ENCODE measurements around the gene WDR59. TPM values are rescaled to one million over a fixed set of nuclear protein-coding genes. Genes with fewer than 3 reads are reported as not detected.
"Not testable (repeated sequence)": the region's sequence is repeated elsewhere in the genome, so short reads cannot be mapped to it uniquely, and the experiment has no call there.

The WDR59 gene
- total and polyA plus RNA-seq, 2 donors = 23.3 to 55.9 TPM

DNA sequence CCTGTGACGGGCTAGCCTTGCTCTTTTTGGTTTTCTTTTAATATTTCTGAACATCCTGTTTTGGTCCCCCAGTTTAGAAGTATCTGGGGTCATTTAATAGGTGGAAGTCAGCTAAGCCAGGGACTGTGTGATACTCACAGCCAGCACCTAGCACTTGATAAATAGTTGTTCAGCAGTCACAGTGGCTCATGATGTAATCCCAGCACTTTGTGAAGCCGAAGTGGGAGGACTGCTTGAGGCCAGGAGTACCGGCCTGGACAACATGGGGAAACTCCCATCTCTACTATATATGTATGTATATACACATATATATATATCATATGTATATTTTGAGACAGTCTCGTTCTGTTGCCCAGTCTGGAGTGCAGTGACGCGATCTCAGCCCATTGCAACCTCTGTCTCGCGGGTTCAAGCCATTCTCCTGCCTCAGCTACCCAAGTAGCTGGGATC lies 12.1 kb upstream of the WDR59 start:
- H3K4me1 ChIP-seq (ENCODE audit: control insufficient read depth in 2 of 2, insufficient read depth in 2 of 2, low read length in 2 of 2) = peaks cover 6 to 19% of the 10 kb centered on the region in 2 donors
- peaks cover 0 to 2% of the 10 kb centered on the region in 2 donors for H3K36me3 ChIP-seq (ENCODE audit: control insufficient read depth in 2 of 2, insufficient read depth in 2 of 2, low read length in 1 of 2)
- H3K9me3 ChIP-seq (ENCODE audit: control insufficient read depth in 2 of 2, insufficient read depth in 1 of 2, low read length in 1 of 2) = no peaks in the 10 kb centered on the region
- H3K4me3 ChIP-seq (ENCODE audit: low read length in 2 of 2) = no peak overlapping the region
- DNase-seq (ENCODE audit: low read depth in 6 of 9, low spot score in 9 of 9) = no peak
- H3K27me3 ChIP-seq (ENCODE audit: control insufficient read depth in 2 of 2, insufficient read depth in 1 of 2, low read length in 1 of 2) = no peaks in the 10 kb centered on the region
- no peak overlapping the region for H3K27ac ChIP-seq (ENCODE audit: low read depth in 1 of 2, low read length in 1 of 2)
- WGBS = 96% methylated on average over 8 of the region's 8 CpGs

DNA sequence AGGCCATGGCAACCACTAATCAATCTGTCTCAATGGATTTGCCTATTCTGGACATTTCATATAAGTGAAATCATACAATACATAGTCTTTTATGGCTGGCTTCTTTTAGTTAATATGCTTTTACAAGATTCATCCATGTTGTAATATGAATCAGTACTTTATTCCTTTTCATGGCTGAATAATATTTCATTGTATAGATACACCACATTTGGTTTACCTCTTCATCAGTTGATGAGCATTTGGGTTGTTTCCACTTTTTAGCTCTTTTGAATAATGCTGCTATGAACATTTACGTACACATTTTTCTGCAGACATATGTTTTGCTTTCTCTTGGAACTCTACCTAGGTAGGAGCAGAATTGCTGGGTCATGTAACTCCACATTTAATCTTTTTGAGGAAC lies 11.1 kb upstream of the WDR59 start:
- no peak for DNase-seq (ENCODE audit: low read depth in 6 of 9, low spot score in 9 of 9)
- WGBS = 98% methylated on average over 1 of the region's 1 CpG
- Histone ChIP-seq H3K4me1 (ENCODE audit: control insufficient read depth in 2 of 2, insufficient read depth in 2 of 2, low read length in 2 of 2) (peaks cover 0 to 13% of the 10 kb centered on the region in 2 donors), H3K36me3 (ENCODE audit: control insufficient read depth in 2 of 2, insufficient read depth in 2 of 2, low read length in 1 of 2) (no peaks in the 10 kb centered on the region), H3K4me3 (ENCODE audit: low read length in 2 of 2) (no peak overlapping the region), H3K27ac (ENCODE audit: low read depth in 1 of 2, low read length in 1 of 2) (no peak overlapping the region), H3K27me3 (ENCODE audit: control insufficient read depth in 2 of 2, insufficient read depth in 1 of 2, low read length in 1 of 2) (no peaks in the 10 kb centered on the region), H3K9me3 (ENCODE audit: control insufficient read depth in 2 of 2, insufficient read depth in 1 of 2, low read length in 1 of 2) (no peaks in the 10 kb centered on the region)

DNA sequence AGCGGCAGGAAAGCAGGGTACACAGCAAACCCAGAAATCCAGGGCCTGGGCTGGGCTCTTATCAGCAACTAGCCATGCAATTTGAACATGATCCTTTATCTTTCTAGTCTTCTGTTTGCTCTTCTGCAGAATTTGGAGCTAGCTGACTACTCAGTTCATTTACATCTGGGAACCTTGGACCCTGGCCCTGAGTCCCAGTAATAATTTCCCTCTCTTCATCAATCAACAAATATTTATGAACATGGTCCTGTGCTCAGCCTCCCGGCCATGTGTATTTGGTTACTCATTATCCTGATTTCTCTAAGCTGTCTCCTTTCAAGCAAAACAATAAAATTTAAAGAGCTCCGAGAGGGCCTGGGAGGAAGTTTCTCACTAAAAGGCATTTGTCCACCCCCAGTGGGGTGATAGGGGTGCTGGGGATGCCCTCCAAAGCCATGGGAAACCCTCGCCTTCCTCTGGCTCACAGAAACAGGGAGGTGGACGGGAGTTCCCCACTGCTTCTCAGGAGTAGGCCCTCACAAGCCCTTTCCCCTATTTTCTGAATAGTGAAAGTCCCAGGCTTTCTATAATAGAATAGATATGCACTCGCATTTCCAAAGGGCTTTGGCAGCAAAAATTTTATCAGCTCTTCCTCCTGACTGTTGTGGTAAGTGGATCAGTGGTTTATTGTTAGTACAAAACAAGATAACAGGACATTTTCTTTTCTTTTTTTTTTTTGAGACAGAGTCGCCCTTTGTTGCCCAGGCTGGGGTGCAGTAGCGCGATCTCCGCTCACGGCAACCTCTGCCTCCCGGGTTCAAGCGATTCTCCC lies 6.9 kb upstream of the WDR59 start:
- no peaks in the 10 kb centered on the region for H3K27me3 ChIP-seq (ENCODE audit: control insufficient read depth in 2 of 2, insufficient read depth in 1 of 2, low read length in 1 of 2)
- peaks cover 0 to 3% of the 10 kb centered on the region in 2 donors for H3K4me1 ChIP-seq (ENCODE audit: control insufficient read depth in 2 of 2, insufficient read depth in 2 of 2, low read length in 2 of 2)
- H3K9me3 ChIP-seq (ENCODE audit: control insufficient read depth in 2 of 2, insufficient read depth in 1 of 2, low read length in 1 of 2) = no peaks in the 10 kb centered on the region
- DNase-seq (ENCODE audit: low read depth in 6 of 9, low spot score in 9 of 9) = no peak
- H3K36me3 ChIP-seq (ENCODE audit: control insufficient read depth in 2 of 2, insufficient read depth in 2 of 2, low read length in 1 of 2) = no peaks in the 10 kb centered on the region
- 88% methylated on average over 13 of the region's 13 CpGs for WGBS
- H3K27ac ChIP-seq (ENCODE audit: low read depth in 1 of 2, low read length in 1 of 2) = peak overlapping the region in 1 of 2 donors; percentile 18
- H3K4me3 ChIP-seq (ENCODE audit: low read length in 2 of 2) = no peak overlapping the region

DNA sequence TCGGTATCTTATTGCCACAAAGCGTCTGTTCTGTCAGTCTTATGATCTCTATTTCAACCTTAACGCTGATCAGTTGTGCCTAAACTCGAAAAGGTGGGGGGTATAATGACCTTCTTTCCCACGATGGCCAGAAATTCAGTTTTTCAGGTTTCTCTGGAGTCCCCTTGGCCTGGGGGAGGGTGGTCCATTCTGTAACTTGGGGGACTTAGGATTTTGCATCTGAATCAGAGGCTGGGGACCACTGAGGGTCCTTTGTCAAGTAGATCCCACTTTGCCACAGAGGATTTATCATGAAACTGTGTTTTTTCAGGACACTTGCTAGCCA lies 6.3 kb upstream of the WDR59 start:
- Histone ChIP-seq H3K4me1 (ENCODE audit: control insufficient read depth in 2 of 2, insufficient read depth in 2 of 2, low read length in 2 of 2) (peaks cover 0 to 3% of the 10 kb centered on the region in 2 donors), H3K4me3 (ENCODE audit: low read length in 2 of 2) (no peak overlapping the region), H3K36me3 (ENCODE audit: control insufficient read depth in 2 of 2, insufficient read depth in 2 of 2, low read length in 1 of 2) (no peaks in the 10 kb centered on the region), H3K27me3 (ENCODE audit: control insufficient read depth in 2 of 2, insufficient read depth in 1 of 2, low read length in 1 of 2) (no peaks in the 10 kb centered on the region), H3K27ac (ENCODE audit: low read depth in 1 of 2, low read length in 1 of 2) (no peak overlapping the region), H3K9me3 (ENCODE audit: control insufficient read depth in 2 of 2, insufficient read depth in 1 of 2, low read length in 1 of 2) (no peaks in the 10 kb centered on the region)
- DNase-seq (ENCODE audit: low read depth in 6 of 9, low spot score in 9 of 9) = no peak
- WGBS = 97% methylated on average over 5 of the region's 5 CpGs

DNA sequence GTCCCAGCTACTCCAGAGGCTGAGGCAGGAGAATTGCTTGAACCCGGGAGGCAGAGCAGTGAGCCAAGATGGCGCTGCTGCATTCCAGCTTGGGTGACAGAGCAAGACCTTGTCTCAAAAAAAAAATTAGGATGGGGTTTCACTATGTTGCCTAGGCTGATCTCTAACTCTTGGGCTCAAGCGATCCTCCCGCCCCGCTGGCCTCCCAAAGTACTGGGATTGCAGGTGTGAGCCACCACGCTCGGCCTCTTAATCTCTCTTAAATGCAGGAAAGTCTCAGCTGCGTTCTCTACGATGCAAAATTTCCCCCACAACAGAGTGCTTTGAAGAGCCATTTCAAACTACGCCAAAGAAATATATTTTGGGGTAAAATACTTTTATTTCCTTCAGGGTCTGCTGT lies 5.9 kb upstream of the WDR59 start:
- peaks cover 0 to 3% of the 10 kb centered on the region in 2 donors for H3K4me1 ChIP-seq (ENCODE audit: control insufficient read depth in 2 of 2, insufficient read depth in 2 of 2, low read length in 2 of 2)
- 97% methylated on average over 10 of the region's 10 CpGs for WGBS
- no peak for DNase-seq (ENCODE audit: low read depth in 6 of 9, low spot score in 9 of 9)
- no peaks in the 10 kb centered on the region for H3K36me3 ChIP-seq (ENCODE audit: control insufficient read depth in 2 of 2, insufficient read depth in 2 of 2, low read length in 1 of 2)
- no peaks in the 10 kb centered on the region for H3K9me3 ChIP-seq (ENCODE audit: control insufficient read depth in 2 of 2, insufficient read depth in 1 of 2, low read length in 1 of 2)
- no peak overlapping the region for H3K27ac ChIP-seq (ENCODE audit: low read depth in 1 of 2, low read length in 1 of 2)
- no peaks in the 10 kb centered on the region for H3K27me3 ChIP-seq (ENCODE audit: control insufficient read depth in 2 of 2, insufficient read depth in 1 of 2, low read length in 1 of 2)
- no peak overlapping the region for H3K4me3 ChIP-seq (ENCODE audit: low read length in 2 of 2)

DNA sequence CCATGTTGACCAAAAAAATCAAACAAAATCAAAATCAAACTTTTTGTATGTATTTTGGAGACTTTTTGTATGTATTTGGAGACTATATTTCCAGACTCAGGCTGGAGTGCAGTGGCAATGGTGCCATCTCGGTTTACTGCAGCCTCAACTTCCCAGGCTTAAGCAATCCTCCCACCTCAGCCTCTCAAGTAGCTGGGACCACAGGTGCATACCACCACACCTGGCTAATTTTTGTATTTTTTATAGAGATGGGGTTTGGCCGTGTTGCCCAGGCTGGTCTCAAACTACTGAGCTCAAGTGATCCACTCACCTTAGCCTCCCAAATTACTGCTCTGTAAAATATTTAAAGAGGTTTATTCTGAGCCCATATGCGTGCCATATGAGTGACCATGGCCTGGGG lies 4.9 kb upstream of the WDR59 start:
- not testable (repeated sequence) for H3K36me3 ChIP-seq (ENCODE audit: control insufficient read depth in 2 of 2, insufficient read depth in 2 of 2, low read length in 1 of 2)
- 96% methylated on average over 3 of the region's 3 CpGs for WGBS

DNA sequence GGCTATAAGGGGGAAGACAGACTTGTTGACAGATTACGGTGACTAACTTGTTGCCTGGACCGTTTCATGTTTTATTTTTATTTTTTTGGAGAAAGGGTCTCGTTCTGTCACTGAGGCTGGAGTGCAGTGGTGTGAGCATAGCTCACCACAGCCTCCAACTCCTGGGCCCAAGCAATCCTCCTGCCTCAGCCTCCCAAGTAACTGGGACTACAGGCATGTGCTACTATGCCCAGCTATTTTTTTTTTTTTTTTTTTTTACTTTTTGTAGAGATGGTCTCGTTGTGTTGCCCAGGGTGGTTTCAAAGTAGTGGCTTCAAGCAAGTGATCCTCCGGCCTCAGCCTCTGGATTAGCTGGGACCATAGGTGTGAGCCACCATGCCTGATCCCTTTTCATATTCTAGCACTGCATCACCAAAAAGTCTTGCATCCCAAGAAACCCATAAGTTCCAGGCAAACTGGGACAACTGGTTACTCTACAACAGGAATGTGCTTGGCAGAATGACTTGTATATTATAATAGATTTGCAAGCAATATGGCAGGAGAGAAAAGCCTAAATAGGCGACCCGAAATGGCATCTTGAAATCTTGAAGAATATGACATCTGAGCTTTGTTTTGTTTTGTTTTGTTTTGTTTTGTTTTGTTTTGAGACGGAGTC lies 2.2 kb upstream of the WDR59 start:
- H3K9me3 ChIP-seq (ENCODE audit: control insufficient read depth in 2 of 2, insufficient read depth in 1 of 2, low read length in 1 of 2) = no peaks in the 10 kb centered on the region
- H3K27me3 ChIP-seq (ENCODE audit: control insufficient read depth in 2 of 2, insufficient read depth in 1 of 2, low read length in 1 of 2) = no peaks in the 10 kb centered on the region
- H3K27ac ChIP-seq (ENCODE audit: low read depth in 1 of 2, low read length in 1 of 2) = no peak overlapping the region
- DNase-seq (ENCODE audit: low read depth in 6 of 9, low spot score in 9 of 9) = no peak
- 99% methylated on average over 8 of the region's 8 CpGs for WGBS
- peaks cover 6 to 18% of the 10 kb centered on the region in 2 donors for H3K4me1 ChIP-seq (ENCODE audit: control insufficient read depth in 2 of 2, insufficient read depth in 2 of 2, low read length in 2 of 2)
- no peaks in the 10 kb centered on the region for H3K36me3 ChIP-seq (ENCODE audit: control insufficient read depth in 2 of 2, insufficient read depth in 2 of 2, low read length in 1 of 2)
- no peak overlapping the region for H3K4me3 ChIP-seq (ENCODE audit: low read length in 2 of 2)

More for the DNA sequence above, 4.9 kb upstream of the WDR59 start:
- DNase-seq (ENCODE audit: low read depth in 6 of 9, low spot score in 9 of 9); H3K4me3 ChIP-seq (ENCODE audit: low read length in 2 of 2); H3K9me3 ChIP-seq (ENCODE audit: control insufficient read depth in 2 of 2, insufficient read depth in 1 of 2, low read length in 1 of 2); H3K27me3 ChIP-seq (ENCODE audit: control insufficient read depth in 2 of 2, insufficient read depth in 1 of 2, low read length in 1 of 2); H3K4me1 ChIP-seq (ENCODE audit: control insufficient read depth in 2 of 2, insufficient read depth in 2 of 2, low read length in 2 of 2); H3K27ac ChIP-seq (ENCODE audit: low read depth in 1 of 2, low read length in 1 of 2): not testable (repeated sequence)

DNA sequence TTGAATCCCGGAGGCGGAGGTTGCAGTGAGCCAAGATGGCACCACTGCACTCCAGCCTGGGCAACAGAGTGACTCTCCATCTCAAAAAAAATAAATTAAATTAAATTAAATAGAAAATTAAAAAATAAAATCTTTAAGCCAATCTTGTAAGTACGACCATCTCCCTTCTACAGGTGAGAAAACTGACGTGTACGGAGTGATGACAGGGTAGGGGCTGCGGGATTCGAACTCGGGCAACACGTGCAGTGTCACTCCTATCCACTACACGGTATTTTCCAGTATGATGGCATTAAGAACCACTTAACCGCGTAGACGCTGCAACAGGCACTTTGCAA lies 762 bp downstream of the WDR59 start:
- 40% methylated on average over 13 of the region's 13 CpGs for WGBS
- no peak for DNase-seq (ENCODE audit: low read depth in 6 of 9, low spot score in 9 of 9)

DNA sequence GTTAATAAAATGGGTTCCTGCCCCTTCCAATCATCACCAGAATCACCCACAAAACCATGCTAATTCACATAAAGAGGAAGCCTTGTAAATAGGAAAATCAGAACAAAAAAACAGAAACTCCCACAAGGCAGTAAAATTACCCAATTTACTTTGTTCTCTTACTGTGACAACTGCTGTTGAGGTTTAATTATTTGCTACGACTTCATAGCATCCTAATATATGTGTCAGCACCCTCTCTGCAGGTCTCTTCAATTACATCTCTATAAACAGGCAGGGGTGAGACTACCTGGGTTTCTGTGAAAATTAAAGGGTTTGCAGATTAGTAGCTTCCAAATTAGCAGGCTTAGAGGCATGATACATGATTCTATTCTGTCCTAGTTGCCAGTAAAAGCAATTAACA lies 2.7 kb downstream of the WDR59 start:
- Histone ChIP-seq H3K27ac (ENCODE audit: low read depth in 1 of 2, low read length in 1 of 2) (no peak overlapping the region), H3K36me3 (ENCODE audit: control insufficient read depth in 2 of 2, insufficient read depth in 2 of 2, low read length in 1 of 2) (peaks cover 2 to 7% of the 10 kb centered on the region in 2 donors), H3K4me1 (ENCODE audit: control insufficient read depth in 2 of 2, insufficient read depth in 2 of 2, low read length in 2 of 2) (peaks cover 6 to 15% of the 10 kb centered on the region in 2 donors), H3K27me3 (ENCODE audit: control insufficient read depth in 2 of 2, insufficient read depth in 1 of 2, low read length in 1 of 2) (no peaks in the 10 kb centered on the region), H3K9me3 (ENCODE audit: control insufficient read depth in 2 of 2, insufficient read depth in 1 of 2, low read length in 1 of 2) (no peaks in the 10 kb centered on the region), H3K4me3 (ENCODE audit: low read length in 2 of 2) (no peak overlapping the region)
- WGBS = 97% methylated on average over 1 of the region's 1 CpG
- no peak for DNase-seq (ENCODE audit: low read depth in 6 of 9, low spot score in 9 of 9)

More for the DNA sequence above, 762 bp downstream of the WDR59 start:
- Histone ChIP-seq H3K9me3 (ENCODE audit: control insufficient read depth in 2 of 2, insufficient read depth in 1 of 2, low read length in 1 of 2) (no peaks in the 10 kb centered on the region), H3K27me3 (ENCODE audit: control insufficient read depth in 2 of 2, insufficient read depth in 1 of 2, low read length in 1 of 2) (no peaks in the 10 kb centered on the region), H3K4me1 (ENCODE audit: control insufficient read depth in 2 of 2, insufficient read depth in 2 of 2, low read length in 2 of 2) (peaks cover 6 to 15% of the 10 kb centered on the region in 2 donors), H3K36me3 (ENCODE audit: control insufficient read depth in 2 of 2, insufficient read depth in 2 of 2, low read length in 1 of 2) (no peaks in the 10 kb centered on the region), H3K27ac (ENCODE audit: low read depth in 1 of 2, low read length in 1 of 2) (peak overlapping the region in 1 of 2 donors; percentile 72), H3K4me3 (ENCODE audit: low read length in 2 of 2) (peak overlapping the region; percentile 94 to 99)
